H7 (cell line): ENCODE measurements around the gene ABHD17A. TPM values are rescaled to one million over a fixed set of nuclear protein-coding genes. Genes with fewer than 3 reads are reported as not detected.

Experiments used
- DNase-seq: peaks from one replicate; pipeline ENCODE4 v3.0.0; 2012
- H3K27me3 ChIP-seq: 2 replicates; pipeline ENCODE4 v1.6.0; 2011; ENCODE audit warnings: mild to moderate bottlenecking, low read length; ENCODE audit not compliant: control insufficient read depth, insufficient read depth
- H3K36me3 ChIP-seq: replicated peaks from 2 replicates; pipeline ENCODE4 v1.5.1; 2011; ENCODE audit warnings: low read length; ENCODE audit not compliant: control insufficient read depth, insufficient read depth
- H3K4me3 ChIP-seq: 2 replicates; pipeline ENCODE4 v1.5.1; 2011; ENCODE audit warnings: low read depth, mild to moderate bottlenecking, control low read depth, low read length, moderate library complexity; ENCODE audit not compliant: insufficient read depth
- total RNA-seq: library from RNA; depleted of rRNA; stranded (reverse); fragments of >200 nt; shearing (Covaris generic); gene quantifications from 2 replicates; pipeline ENCODE4 v1.2.3, GENCODE V29; 2014

The ABHD17A gene
- total RNA-seq, 1 experiment from 2014 or later: 134 TPM

GRCh38 chr19:1843116-1843515 is 42.2 kb downstream of the ABHD17A start:
- DNase-seq: no peak
- no peak overlapping the region for H3K4me3 ChIP-seq
- H3K27me3 ChIP-seq: no peaks in the 10 kb centered on the region
- no peaks in the 10 kb centered on the region for H3K36me3 ChIP-seq

GRCh38 chr19:1841209-1841924 is 43.9 kb downstream of the ABHD17A start:
- H3K4me3 ChIP-seq: no peak overlapping the region
- no peaks in the 10 kb centered on the region for H3K27me3 ChIP-seq
- DNase-seq: no peak
- H3K36me3 ChIP-seq: no peaks in the 10 kb centered on the region

GRCh38 chr19:1840541-1841115 is 44.7 kb downstream of the ABHD17A start:
- no peak for DNase-seq
- no peaks in the 10 kb centered on the region for H3K27me3 ChIP-seq
- H3K36me3 ChIP-seq: no peaks in the 10 kb centered on the region
- no peak overlapping the region for H3K4me3 ChIP-seq

GRCh38 chr19:1839658-1840540 is 45.4 kb downstream of the ABHD17A start:
- no peak overlapping the region for H3K4me3 ChIP-seq
- no peak for DNase-seq

GRCh38 chr19:1837625-1838105 is 47.6 kb downstream of the ABHD17A start:
- H3K36me3 ChIP-seq: no peaks in the 10 kb centered on the region
- peak; percentile 99 for DNase-seq
- no peak overlapping the region for H3K4me3 ChIP-seq
- no peaks in the 10 kb centered on the region for H3K27me3 ChIP-seq

More at GRCh38 chr19:1839658-1840540, 45.4 kb downstream of the ABHD17A start:
- Histone ChIP-seq H3K36me3 (no peaks in the 10 kb centered on the region), H3K27me3 (no peaks in the 10 kb centered on the region)

GRCh38 chr19:1837222-1837565 is 48.1 kb downstream of the ABHD17A start:
- no peak overlapping the region for H3K4me3 ChIP-seq
- no peak for DNase-seq
- no peaks in the 10 kb centered on the region for H3K36me3 ChIP-seq
- no peaks in the 10 kb centered on the region for H3K27me3 ChIP-seq

GRCh38 chr19:1836458-1837221 is 48.7 kb downstream of the ABHD17A start:
- H3K27me3 ChIP-seq: no peaks in the 10 kb centered on the region
- no peaks in the 10 kb centered on the region for H3K36me3 ChIP-seq
- no peak overlapping the region for H3K4me3 ChIP-seq
- DNase-seq: no peak

- Histone ChIP-seq H3K36me3 (peaks cover 1% of the 10 kb centered on the region), H3K27me3 (no peaks in the 10 kb centered on the region), H3K4me3 (no peak overlapping the region)
Measured at GRCh38 chr19:1833540-1833939, 51.8 kb downstream of the ABHD17A start.

GRCh38 chr19:1832046-1832663 is 53.1 kb downstream of the ABHD17A start:
- Histone ChIP-seq H3K4me3 (no peak overlapping the region), H3K36me3 (peaks cover 1% of the 10 kb centered on the region)

More at GRCh38 chr19:1833540-1833939, 51.8 kb downstream of the ABHD17A start:
- no peak for DNase-seq

GRCh38 chr19:1830978-1831377 is 54.3 kb downstream of the ABHD17A start:
- H3K36me3 ChIP-seq: peaks cover 1% of the 10 kb centered on the region
- no peaks in the 10 kb centered on the region for H3K27me3 ChIP-seq
- no peak overlapping the region for H3K4me3 ChIP-seq
- no peak for DNase-seq

More at GRCh38 chr19:1832046-1832663, 53.1 kb downstream of the ABHD17A start:
- no peaks in the 10 kb centered on the region for H3K27me3 ChIP-seq
- no peak for DNase-seq

GRCh38 chr19:1830568-1830967 is 54.7 kb downstream of the ABHD17A start:
- H3K27me3 ChIP-seq: no peaks in the 10 kb centered on the region
- no peak for DNase-seq

GRCh38 chr19:1829958-1830357 is 55.3 kb downstream of the ABHD17A start:
- H3K4me3 ChIP-seq: no peak overlapping the region
- no peak for DNase-seq
- peaks cover 1% of the 10 kb centered on the region for H3K36me3 ChIP-seq
- H3K27me3 ChIP-seq: no peaks in the 10 kb centered on the region

More at GRCh38 chr19:1830568-1830967, 54.7 kb downstream of the ABHD17A start:
- peaks cover 1% of the 10 kb centered on the region for H3K36me3 ChIP-seq
- no peak overlapping the region for H3K4me3 ChIP-seq

GRCh38 chr19:1828279-1829238 is 56.7 kb downstream of the ABHD17A start:
- peak; percentile 71 for DNase-seq
- no peaks in the 10 kb centered on the region for H3K27me3 ChIP-seq
- no peak overlapping the region for H3K4me3 ChIP-seq
- peaks cover 4% of the 10 kb centered on the region for H3K36me3 ChIP-seq
